Measurements from ENCODE around the gene COL6A3. TPM values are rescaled to one million over a fixed set of nuclear protein-coding genes. Genes with fewer than 3 reads are reported as not detected.

The COL6A3 gene
- total and polyA plus RNA-seq, 2 donors (not counting 1 experiment from before 2014, with no cell fraction given) = 316 to 1,525 TPM

DNA sequence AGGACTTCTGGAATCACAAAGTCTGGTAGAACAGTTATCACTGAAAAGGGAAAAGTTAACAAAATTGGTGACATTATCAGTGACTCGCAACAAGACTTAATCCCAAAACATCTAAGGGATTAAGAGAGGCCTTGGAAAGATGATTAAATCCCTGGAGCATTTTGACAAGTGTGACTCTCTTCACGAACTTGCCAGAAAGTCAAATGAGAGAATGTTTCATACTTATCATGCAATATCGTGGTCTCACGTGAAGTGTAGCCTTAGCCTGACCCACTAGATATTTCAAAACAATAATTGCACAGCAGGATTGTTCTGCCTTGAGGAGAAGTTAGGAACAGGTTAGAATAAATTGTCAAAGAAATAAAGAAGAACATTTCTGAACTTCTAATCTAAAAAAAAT, 104.5 kb downstream of the COL6A3 start:
- TF ChIP-seq CTCF (conservative IDR thresholded peaks at IDR 0.05 in 1 of 2, IDR thresholded peaks at IDR 0.05 in 1 of 2; ENCODE audit: low read depth in 1 of 2, low read length in 2 of 2) = no peak
- no peak for TF ChIP-seq EZH2 (IDR thresholded peaks at IDR 0.05; ENCODE audit: low read length, missing control alignments)
- H3K36me3 ChIP-seq (ENCODE audit: control insufficient read depth, insufficient read depth, low read length) = no peaks in the 10 kb centered on the region
- no peak overlapping the region for H3K4me2 ChIP-seq (ENCODE audit: extremely low read depth, insufficient read depth, low read length)
- peak in 1 of 2 donors; percentile 31 for DNase-seq (ENCODE audit: low read depth in 2 of 2)
- no peak overlapping the region for H3K4me3 ChIP-seq (replicated peaks in 1 of 4; ENCODE audit: control extremely low read depth in 1 of 4, insufficient read depth in 1 of 4, low read depth in 3 of 4, low read length in 4 of 4)
- H3K79me2 ChIP-seq (ENCODE audit: control insufficient read depth, insufficient read depth, low read length) = no peaks in the 10 kb centered on the region
- H3K9me3 ChIP-seq (ENCODE audit: control insufficient read depth, insufficient read depth, low read depth, low read length) = no peaks in the 10 kb centered on the region
- no peak overlapping the region for H2AFZ ChIP-seq (ENCODE audit: low read length)
- no peaks in the 10 kb centered on the region for H3K27me3 ChIP-seq (ENCODE audit: control insufficient read depth, insufficient read depth, low read length)
- H3K9ac ChIP-seq (ENCODE audit: insufficient read depth, low read length) = no peak overlapping the region
- H4K20me1 ChIP-seq (ENCODE audit: control insufficient read depth, extremely low read depth, insufficient read depth, low read length) = no peaks in the 10 kb centered on the region
- H3K4me1 ChIP-seq (ENCODE audit: control insufficient read depth, extremely low read depth, insufficient read depth, low read length) = peaks cover 27% of the 10 kb centered on the region
- no peak overlapping the region for H3K27ac ChIP-seq (ENCODE audit: insufficient read depth, low read length)

GRCh38 chr2:237309011-237309410, 105.0 kb downstream of the COL6A3 start:
- no peak overlapping the region for H3K4me2 ChIP-seq (ENCODE audit: extremely low read depth, insufficient read depth, low read length)
- no peak overlapping the region for H3K9ac ChIP-seq (ENCODE audit: insufficient read depth, low read length)
- H4K20me1 ChIP-seq (ENCODE audit: control insufficient read depth, extremely low read depth, insufficient read depth, low read length) = no peaks in the 10 kb centered on the region
- H3K4me3 ChIP-seq (replicated peaks in 1 of 4; ENCODE audit: control extremely low read depth in 1 of 4, insufficient read depth in 1 of 4, low read depth in 3 of 4, low read length in 4 of 4) = no peak overlapping the region
- H3K27me3 ChIP-seq (ENCODE audit: control insufficient read depth, insufficient read depth, low read length) = no peaks in the 10 kb centered on the region
- no peaks in the 10 kb centered on the region for H3K36me3 ChIP-seq (ENCODE audit: control insufficient read depth, insufficient read depth, low read length)
- peaks cover 27% of the 10 kb centered on the region for H3K4me1 ChIP-seq (ENCODE audit: control insufficient read depth, extremely low read depth, insufficient read depth, low read length)
- H3K9me3 ChIP-seq (ENCODE audit: control insufficient read depth, insufficient read depth, low read depth, low read length) = no peaks in the 10 kb centered on the region
- no peak overlapping the region for H2AFZ ChIP-seq (ENCODE audit: low read length)
- H3K79me2 ChIP-seq (ENCODE audit: control insufficient read depth, insufficient read depth, low read length) = no peaks in the 10 kb centered on the region
- TF ChIP-seq CTCF (conservative IDR thresholded peaks at IDR 0.05 in 1 of 2, IDR thresholded peaks at IDR 0.05 in 1 of 2; ENCODE audit: low read depth in 1 of 2, low read length in 2 of 2) (no peak), EZH2 (IDR thresholded peaks at IDR 0.05; ENCODE audit: low read length, missing control alignments) (no peak)
- peak; percentile 45 to 72 for DNase-seq (ENCODE audit: low read depth in 2 of 2)
- H3K27ac ChIP-seq (ENCODE audit: insufficient read depth, low read length) = no peak overlapping the region

- Histone ChIP-seq H3K79me2 (ENCODE audit: control insufficient read depth, insufficient read depth, low read length) (no peaks in the 10 kb centered on the region), H3K9me3 (ENCODE audit: control insufficient read depth, insufficient read depth, low read depth, low read length) (no peaks in the 10 kb centered on the region), H4K20me1 (ENCODE audit: control insufficient read depth, extremely low read depth, insufficient read depth, low read length) (no peaks in the 10 kb centered on the region), H3K4me1 (ENCODE audit: control insufficient read depth, extremely low read depth, insufficient read depth, low read length) (peaks cover 27% of the 10 kb centered on the region), H3K36me3 (ENCODE audit: control insufficient read depth, insufficient read depth, low read length) (no peaks in the 10 kb centered on the region), H3K27ac (ENCODE audit: insufficient read depth, low read length) (no peak overlapping the region), H3K4me3 (replicated peaks in 1 of 4; ENCODE audit: control extremely low read depth in 1 of 4, insufficient read depth in 1 of 4, low read depth in 3 of 4, low read length in 4 of 4) (no peak overlapping the region), H3K4me2 (ENCODE audit: extremely low read depth, insufficient read depth, low read length) (no peak overlapping the region), H3K27me3 (ENCODE audit: control insufficient read depth, insufficient read depth, low read length) (no peaks in the 10 kb centered on the region), H3K9ac (ENCODE audit: insufficient read depth, low read length) (no peak overlapping the region), H2AFZ (ENCODE audit: low read length) (no peak overlapping the region)
- TF ChIP-seq CTCF (conservative IDR thresholded peaks at IDR 0.05 in 1 of 2, IDR thresholded peaks at IDR 0.05 in 1 of 2; ENCODE audit: low read depth in 1 of 2, low read length in 2 of 2) (no peak), EZH2 (IDR thresholded peaks at IDR 0.05; ENCODE audit: low read length, missing control alignments) (no peak)
- no peak for DNase-seq (ENCODE audit: low read depth in 2 of 2)
Observed at GRCh38 chr2:237307474-237307873, 106.5 kb downstream of the COL6A3 start.
